GM21825 (cell line): Measurements from ENCODE around the gene KCNJ3.

Experiments
- ATAC-seq: cut with Tn5 transposase; IDR thresholded peaks from one replicate; pipeline ENCODE4 v1.9.1; 2021; ENCODE audit warnings: mild to moderate bottlenecking, moderate library complexity; ENCODE audit not compliant: unreplicated experiment

KCNJ3 gene

DNA sequence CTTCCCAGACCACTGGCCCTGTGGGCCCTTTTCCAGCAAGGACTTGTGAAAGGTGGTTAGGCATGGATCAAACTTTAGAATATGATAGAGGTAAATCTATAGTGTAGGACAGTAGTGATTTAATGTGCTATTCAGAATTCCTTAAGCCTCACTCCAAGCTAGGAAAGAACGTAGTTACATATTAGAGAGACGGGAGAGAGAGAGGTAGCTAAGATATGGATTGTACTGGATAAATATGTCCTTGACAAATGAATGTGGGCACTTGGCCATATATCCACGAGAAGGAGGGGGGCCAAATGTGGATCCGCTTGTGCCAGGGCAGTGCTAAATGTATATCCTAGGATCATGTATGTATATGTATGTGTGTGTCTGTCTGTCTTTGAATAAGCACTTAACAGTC lies 6.5 kb downstream of the KCNJ3 start:
- no peak for ATAC-seq

DNA sequence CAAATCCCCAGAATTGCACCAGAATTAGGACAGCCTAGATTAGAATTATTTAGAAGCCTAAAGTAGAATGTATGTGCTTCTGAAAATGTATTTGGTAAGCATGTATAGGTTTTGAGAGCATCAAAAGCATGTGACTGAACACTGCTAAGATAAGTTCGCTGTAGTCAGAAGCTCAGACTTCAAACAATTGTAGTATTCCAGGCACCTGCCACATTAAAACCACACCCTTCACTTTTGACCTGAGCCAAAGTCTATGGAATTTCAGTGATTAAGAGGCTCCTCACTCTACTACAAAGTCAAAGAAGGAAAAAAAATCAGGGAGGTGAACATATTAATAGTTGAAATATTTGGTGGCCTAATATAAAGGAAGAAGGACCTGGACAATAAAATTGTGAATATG lies 8.2 kb downstream of the KCNJ3 start:
- no peak for ATAC-seq

DNA sequence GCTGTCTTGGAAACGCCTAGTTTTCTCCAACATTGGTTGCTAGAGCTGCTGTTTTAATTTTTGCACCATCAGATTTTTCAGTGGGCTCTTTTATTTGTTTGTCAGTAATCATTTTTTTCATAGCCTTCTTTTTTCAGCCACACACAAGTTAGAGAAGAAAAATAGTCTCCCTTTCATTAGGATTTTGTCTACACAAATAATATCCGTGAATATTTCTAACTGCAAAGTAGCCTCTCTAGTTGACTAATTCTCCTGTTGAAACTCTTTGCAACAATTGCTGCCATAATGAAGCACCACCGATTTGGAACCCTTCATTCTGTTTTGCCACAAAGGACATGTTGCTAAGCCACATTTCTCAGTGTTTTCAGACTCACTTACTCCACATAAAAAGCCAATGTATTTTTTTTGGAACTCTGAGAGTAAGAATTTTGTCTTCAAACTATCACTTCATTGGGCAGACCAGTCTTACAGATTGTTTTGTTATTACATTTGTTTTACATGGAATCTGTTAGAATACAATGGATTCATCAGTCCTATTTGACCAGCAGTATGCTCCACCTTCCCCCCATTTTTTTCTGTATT lies 9.6 kb downstream of the KCNJ3 start:
- no peak for ATAC-seq

DNA sequence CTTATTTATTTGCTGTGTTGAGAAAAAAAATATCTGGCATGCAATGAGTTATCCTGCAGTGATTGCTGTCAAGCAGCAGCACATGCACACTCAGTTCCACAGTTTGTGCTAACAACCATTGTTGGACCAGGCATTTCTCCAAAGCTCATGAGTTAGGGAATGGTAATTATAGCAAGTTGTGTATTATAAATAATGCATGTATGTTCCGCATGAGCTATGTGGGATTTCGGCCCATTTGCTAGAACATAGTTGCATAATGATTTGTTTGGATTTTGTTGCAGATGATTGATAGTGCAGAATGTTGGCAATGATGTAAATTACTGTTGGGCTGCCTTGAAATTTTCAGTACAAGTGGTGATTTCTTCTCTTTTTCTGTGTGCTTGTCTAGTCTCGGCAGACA lies 10.7 kb downstream of the KCNJ3 start:
- no peak for ATAC-seq

DNA sequence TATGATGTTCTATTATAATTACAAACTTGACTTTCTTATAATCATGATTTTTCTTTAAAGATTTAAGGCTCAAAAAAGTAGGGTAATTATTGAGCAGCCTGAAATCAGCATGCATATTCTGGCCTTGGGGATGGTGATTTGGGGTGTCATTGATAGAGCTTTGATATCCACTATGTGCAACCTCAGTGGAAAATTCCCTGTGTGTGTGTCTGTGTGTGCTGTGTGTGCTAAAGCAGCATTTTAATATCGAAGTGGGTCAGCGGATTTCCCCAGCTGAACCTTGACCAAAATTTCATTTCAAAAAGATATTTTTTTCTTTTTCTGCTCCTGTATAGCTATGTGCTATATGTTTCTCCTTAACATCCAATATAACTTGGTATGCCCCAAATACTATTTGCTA lies 11.6 kb downstream of the KCNJ3 start:
- ATAC-seq, result no peak

DNA sequence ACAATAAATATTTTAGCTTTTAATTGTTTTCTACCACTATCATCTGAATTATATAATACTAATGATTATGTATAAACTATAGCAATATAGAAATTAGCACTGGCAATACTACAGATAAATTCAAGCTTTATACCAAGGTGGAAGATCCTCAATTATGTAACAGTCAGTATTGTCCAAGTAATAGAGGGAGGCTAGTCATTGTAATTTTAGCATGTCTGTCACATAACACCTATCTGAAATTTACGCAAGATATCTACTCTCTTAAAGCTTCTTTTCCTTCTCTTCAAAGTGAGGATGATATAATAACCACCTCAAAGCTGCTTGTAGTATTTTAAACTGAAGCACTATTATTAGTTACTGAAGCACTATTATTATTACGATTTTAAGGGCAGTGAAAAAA lies 12.2 kb downstream of the KCNJ3 start:
- no peak for ATAC-seq

DNA sequence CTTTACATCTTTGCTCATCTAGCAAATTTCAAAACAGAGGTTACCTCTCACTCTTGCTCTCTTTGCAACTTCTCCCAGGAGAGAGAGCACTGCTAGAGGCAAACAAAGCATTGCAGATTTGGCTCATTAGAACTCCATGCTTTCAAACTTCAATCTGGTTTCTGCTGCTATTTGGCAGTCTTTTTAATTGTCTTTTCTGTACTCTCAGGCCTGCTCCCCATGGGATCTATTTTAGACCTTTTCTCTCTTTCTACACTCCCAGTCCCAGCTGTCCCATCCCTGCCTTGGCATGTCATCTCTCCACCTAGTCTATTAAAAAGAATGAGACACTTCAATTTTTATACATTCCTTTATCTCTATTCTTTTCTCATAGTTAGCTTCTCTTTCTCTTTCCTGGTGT lies 15.2 kb downstream of the KCNJ3 start:
- ATAC-seq, result no peak

DNA sequence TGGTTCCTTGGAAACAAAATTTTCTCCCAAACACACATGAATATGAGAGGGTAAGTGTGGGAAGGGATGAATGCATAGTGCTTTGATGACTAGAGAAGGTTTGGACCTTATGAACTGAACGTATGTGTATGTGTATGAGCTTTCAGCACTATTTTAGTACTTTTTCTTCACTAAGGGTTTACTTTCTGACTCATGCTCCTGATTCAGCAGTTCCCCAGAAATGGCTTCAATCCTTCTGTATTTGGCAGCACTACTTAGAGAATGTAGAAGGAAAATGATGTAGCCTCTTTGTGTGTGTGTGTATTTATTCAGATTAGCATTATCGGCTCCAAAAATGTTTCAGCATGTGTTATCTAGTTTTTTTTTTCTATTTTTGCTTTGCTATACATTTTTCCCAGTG lies 22.2 kb downstream of the KCNJ3 start:
- ATAC-seq, result no peak

DNA sequence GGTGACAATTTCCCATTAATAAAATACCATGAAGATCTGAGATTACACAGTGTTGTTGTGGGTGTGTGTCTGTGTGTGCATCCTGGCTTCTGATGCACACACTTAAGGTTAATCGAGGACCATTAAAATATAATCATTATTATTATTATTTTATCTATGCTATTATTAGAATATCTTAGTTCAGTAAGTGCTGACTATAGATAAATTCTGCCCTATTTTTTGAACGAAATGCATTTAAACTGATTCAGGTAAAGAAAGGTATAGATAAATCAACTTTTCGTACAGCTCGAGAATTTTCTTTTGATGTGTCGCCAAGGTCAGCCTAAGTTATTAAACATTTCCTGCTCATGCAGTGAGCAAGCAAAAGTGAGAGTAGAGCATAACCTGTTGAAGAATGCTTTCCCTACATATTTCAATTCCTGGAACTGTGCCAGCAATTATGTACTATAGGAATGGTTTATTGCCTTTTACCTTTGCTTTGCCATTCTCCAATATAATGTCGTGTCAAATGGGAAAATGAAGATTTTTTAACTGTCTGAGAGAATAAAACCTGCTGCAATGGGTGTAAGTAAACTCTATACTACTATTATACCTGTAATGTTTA lies 25.8 kb downstream of the KCNJ3 start:
- no peak for ATAC-seq

DNA sequence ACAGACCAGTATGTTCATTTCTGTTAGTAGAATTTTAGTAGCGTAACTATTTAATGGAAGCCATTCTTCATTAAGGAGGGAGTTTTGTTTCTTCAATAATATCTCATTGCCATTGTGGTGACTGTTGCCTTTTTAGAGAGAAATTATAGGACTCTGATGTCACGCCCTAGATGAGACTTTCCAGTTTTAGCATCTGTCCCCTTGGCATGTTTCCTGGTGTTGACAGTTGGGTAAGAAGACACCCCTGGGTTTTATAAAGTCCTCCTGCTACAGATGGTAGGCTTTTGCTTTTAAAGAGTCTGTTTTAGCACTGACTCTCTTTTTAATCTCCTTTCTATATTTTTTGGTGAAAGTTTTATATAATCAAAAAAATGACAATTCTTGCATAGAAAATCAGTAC lies 41.9 kb downstream of the KCNJ3 start:
- no peak for ATAC-seq

DNA sequence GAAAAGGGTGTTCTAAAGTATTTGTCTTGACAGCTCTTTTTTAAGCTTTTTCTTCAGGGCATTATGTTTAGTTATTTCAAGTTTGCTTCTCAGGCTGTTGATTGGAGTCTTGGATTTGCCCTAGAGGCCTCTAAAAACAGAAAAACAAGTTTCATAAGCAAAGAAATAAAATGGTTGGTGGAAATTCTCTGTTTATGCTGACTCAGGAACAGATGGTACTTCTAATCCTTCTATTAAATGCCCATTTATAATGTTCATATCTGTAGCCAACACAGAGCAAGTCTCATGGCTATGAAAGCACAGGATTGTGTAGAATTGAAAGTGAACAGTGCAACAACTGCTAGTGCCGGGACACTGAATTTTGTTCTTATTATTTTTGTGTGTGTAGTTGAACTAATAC lies 60.4 kb downstream of the KCNJ3 start:
- ATAC-seq, result no peak

DNA sequence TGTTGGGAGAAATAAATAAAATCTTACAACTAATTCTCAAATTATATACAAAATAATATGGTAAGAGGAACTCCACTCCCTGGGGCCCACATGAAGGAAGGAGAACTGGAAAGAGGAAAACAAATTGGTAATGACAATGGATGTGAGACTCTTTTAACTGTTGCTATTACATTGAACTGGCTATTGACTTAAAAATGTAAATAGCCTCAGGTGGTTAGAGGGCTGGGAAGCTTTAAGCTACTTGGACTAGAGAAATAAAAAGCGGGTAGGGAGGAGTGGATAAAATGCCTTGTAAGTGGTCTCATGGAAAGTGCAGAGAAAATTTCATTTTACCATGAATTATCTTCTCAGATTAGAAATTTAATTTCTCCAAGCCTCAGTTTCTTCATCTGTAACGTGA lies 64.1 kb downstream of the KCNJ3 start:
- ATAC-seq, result no peak

DNA sequence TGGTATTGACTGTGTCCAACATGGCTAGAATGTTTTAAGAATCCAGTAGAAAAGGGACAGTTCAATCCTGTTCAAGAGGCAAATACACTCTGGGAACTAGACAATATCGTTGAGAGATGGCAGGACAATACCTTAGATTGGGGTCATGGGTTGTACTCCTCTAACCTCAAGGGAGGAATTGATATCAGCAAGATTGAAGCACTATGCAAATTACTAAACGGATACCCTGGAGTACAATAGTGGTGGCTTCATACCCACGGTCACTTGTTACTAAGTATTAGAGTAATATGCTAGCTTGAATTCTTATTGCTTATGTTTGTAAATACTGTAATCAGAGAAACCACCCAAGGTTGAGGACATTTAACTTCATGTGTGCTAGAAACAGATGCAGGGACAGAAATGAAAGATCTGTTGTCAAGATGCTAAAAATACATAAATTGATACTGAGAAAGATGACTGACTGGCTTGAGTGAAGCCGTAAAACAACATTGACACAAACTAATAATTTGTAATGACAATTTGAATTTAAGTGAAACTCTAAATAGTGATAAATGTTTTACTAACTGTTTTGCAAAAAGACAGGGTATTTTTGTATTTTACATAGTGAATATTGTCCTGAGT lies 73.3 kb downstream of the KCNJ3 start:
- ATAC-seq, result no peak

DNA sequence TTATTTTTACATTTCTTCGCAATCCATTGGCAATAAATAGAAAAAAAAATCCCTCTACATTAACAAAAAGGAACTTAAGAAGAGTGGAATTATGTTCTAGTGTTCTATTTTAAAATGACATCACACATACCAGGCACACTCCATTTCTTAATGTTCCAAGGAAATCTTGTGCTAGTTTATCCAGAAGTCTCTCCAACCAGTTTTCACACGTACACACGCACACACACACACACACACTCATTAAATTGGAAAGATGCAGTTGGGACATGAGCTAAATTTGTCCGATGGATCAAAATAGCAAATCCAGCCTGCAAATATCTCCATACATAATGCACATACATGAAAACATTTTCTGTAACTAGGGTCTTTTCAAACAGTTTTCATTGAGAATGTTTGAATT lies 78.3 kb downstream of the KCNJ3 start:
- ATAC-seq, result no peak

DNA sequence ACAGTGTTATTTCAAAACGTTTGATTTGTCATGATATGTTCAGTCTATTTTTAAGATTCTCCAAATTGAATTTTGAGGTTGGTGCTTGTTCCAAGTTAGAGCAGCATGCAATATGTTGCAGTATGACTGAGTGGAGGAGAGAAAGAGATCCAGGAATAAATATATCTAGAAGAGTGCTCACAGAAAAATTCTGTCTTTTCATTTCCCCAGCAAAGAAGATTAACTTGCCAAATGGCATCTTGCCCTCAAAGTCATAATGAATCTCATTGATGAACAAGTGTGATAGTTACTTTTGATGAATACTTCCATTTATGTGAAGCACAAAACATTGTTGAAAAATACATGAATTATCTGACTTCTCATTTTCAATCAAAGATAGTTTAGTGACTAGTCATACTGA lies 95.9 kb downstream of the KCNJ3 start:
- no peak for ATAC-seq

DNA sequence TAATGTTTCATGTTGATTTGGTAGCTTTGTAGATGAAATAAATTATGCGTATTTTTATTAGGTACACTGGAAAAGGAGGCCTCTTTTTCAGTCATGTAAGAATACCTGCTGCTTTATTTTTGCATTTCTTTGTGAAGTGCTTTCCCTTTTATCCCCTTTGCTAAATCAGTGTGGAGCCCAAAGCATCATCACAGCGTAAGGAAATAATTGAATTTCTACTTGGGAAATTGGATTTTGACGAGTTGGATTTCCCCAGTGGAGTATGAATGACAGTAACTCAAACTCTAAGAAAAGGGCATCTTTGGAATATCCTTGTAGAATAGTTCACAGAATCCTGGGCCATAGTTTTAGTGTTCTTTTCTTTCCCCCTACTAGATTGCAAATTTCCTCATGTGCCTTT lies 97.2 kb downstream of the KCNJ3 start:
- ATAC-seq, result no peak

DNA sequence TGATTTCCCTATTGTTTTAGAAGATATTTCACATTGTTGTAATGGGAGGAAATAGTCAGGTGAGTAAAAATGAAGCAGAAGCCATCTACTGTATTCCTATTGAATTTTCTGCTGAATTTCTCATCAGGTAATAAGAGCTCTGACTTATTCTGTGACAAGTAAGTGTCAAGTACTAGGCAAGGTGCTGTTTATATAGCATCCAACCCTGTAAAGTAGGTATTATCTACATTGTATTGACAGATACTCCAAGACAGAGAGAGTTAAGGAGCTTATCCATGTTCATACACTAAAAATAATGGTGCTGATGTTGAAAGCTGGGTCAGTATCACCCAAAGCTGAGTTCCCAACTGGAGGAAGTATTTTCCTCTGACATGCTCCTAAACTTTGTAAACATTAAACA lies 106.0 kb downstream of the KCNJ3 start:
- no peak for ATAC-seq

DNA sequence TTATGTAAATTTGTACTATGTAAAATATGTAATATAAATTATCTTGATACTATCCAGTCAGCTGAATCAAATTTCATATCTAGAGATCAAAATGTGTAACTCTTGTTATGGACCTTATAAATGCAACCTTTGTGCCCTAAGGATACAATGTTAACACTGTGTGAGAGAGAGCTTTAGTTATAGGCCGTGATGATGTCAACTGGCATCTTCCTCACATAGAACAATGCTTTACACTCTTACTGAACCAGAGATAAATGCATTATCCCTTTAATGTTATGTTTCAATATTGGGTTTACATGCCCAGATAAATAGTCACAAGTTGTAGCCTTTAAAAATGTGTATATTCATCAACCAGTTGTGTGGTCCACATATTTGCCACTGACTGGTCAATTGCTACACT lies 115.1 kb downstream of the KCNJ3 start:
- ATAC-seq, result no peak

DNA sequence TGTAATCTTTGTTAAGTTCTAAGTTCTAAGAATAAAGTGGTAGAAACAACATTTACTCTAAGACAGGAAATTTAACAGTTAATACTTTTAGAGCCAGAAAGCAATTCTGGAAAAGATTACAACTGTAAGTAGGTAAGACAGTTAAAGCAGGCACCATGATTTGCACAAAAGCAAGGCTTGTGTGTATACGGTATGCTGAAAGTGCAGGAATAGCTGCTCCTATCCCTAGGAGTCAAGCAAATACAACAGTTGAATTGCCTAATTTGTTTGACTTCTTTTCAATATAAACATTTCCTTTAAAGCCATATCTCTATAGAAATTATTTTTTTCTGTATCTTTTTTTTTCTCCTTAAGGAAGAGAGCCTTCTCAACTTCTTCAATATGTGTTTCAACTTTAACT lies 116.4 kb downstream of the KCNJ3 start:
- no peak for ATAC-seq

DNA sequence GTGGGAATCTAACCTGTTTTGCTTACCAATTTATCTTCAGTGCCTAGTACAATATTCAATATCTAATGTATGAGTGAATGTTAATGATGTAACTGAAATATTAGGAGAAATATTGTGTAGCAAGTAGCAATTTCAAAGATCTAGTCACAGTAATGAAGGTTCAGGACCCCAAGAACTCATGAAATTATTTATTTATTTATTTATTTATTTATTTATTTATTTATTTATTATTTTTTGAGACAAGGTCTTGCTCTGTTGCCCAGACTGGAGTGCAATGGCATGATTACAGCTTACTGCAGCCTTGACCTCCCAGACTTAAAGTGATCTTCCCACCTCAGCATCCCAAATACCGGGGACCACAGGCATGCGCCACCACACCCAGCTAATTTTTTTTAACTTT lies 126.9 kb downstream of the KCNJ3 start:
- no peak for ATAC-seq

DNA sequence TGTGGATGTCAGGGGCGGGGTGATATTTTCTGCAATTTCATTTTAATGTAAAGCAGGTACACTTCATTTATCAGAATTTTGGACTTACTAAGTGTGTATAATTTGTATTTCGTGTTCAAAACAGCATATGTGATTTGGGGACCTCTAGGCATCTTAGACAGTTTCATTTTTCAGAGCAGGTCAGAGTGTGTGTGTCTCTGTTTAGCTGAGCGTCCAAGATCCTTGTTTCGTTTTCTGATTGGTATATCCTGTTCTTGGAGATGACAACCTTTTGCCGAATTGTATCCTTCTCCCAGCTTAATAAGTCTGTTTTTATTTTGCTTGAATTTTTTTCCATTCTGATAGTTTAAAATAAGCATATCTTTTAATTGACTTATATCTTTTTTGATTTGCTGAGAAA lies 128.3 kb downstream of the KCNJ3 start:
- ATAC-seq, result no peak

DNA sequence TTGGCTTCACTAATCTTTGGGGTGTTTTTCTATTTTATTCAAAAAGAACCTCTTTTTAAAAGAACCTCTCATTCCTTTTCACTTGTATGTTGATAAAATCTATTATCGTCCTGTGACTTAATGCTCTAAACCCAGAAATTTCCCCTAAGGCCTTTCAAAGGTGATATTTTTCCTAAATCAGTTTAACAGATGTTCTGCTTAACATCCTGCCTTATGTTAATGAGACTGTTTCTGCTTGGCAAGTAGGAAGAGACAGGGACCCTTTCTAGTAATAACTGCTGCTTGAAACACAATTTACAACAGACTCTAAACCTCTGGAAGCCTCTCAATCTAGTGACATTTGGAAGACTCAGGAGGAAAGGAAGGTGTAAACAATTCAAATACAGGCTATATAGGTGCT lies 128.8 kb downstream of the KCNJ3 start:
- ATAC-seq, result no peak

DNA sequence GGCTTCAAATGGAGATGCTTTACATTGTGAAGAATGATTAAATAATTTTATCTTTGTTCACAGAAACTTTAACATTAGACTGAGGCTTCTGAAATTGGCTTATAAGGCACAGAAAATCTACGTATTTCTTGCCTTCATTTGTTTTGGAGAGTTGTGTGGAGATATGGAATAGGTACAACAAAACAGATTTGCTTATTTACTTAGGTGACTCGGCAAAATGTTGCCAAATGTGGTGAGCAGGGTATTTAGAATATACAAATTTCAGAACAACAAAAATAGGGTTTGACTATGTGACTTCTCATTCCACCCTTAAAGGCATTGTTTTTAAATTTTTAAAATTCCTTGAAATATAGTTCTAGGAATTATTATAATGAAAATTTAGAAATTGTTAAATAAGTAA lies 134.2 kb downstream of the KCNJ3 start:
- no peak for ATAC-seq
